Measurements from ENCODE around the gene ABHD12B.
A peak's percentile ranks its signal among the peaks of the same experiment; 100 is the strongest.

The ABHD12B gene

GRCh38 chr14:50839048-50839447, 32.8 kb upstream of the ABHD12B start:
- TF ChIP-seq CTCF (IDR thresholded peaks at IDR 0.05; ENCODE audit: poor library complexity, severe bottlenecking): no peak
- Histone ChIP-seq H3K36me3 (ENCODE audit: low read depth) (no peaks in the 10 kb centered on the region), H3K9me3 (ENCODE audit: severe bottlenecking) (no peaks in the 10 kb centered on the region), H3K27me3 (ENCODE audit: insufficient read depth, poor library complexity, severe bottlenecking) (no peaks in the 10 kb centered on the region), H3K4me1 (ENCODE audit: insufficient read depth, poor library complexity, severe bottlenecking) (no peaks in the 10 kb centered on the region), H3K27ac (ENCODE audit: poor library complexity, severe bottlenecking) (no peak overlapping the region), H3K4me3 (ENCODE audit: severe bottlenecking) (no peak overlapping the region)
- ATAC-seq (ENCODE audit: low read depth) (peak; percentile 21; the same call in 1 of the 3 replicates), DNase-seq (ENCODE audit: low spot score) (no peak)

GRCh38 chr14:50839691-50840090, 32.2 kb upstream of the ABHD12B start:
- Histone ChIP-seq H3K4me1 (ENCODE audit: insufficient read depth, poor library complexity, severe bottlenecking) (no peaks in the 10 kb centered on the region), H3K27me3 (ENCODE audit: insufficient read depth, poor library complexity, severe bottlenecking) (no peaks in the 10 kb centered on the region), H3K36me3 (ENCODE audit: low read depth) (no peaks in the 10 kb centered on the region), H3K9me3 (ENCODE audit: severe bottlenecking) (no peaks in the 10 kb centered on the region), H3K27ac (ENCODE audit: poor library complexity, severe bottlenecking) (no peak overlapping the region), H3K4me3 (ENCODE audit: severe bottlenecking) (no peak overlapping the region)
- no peak for TF ChIP-seq CTCF (IDR thresholded peaks at IDR 0.05; ENCODE audit: poor library complexity, severe bottlenecking)
- DNase-seq (ENCODE audit: low spot score) (no peak), ATAC-seq (ENCODE audit: low read depth) (no peak)

GRCh38 chr14:50844391-50844790, 27.5 kb upstream of the ABHD12B start:
- no peak for TF ChIP-seq CTCF (IDR thresholded peaks at IDR 0.05; ENCODE audit: poor library complexity, severe bottlenecking)
- DNase-seq (ENCODE audit: low spot score): no peak

GRCh38 chr14:50845166-50845565, 26.7 kb upstream of the ABHD12B start:
- Histone ChIP-seq H3K9me3 (ENCODE audit: severe bottlenecking) (no peaks in the 10 kb centered on the region), H3K4me1 (ENCODE audit: insufficient read depth, poor library complexity, severe bottlenecking) (no peaks in the 10 kb centered on the region), H3K27me3 (ENCODE audit: insufficient read depth, poor library complexity, severe bottlenecking) (no peaks in the 10 kb centered on the region), H3K27ac (ENCODE audit: poor library complexity, severe bottlenecking) (no peak overlapping the region), H3K4me3 (ENCODE audit: severe bottlenecking) (no peak overlapping the region), H3K36me3 (ENCODE audit: low read depth) (no peaks in the 10 kb centered on the region)
- no peak for ATAC-seq (ENCODE audit: low read depth)
- DNase-seq (ENCODE audit: low spot score): no peak
- no peak for TF ChIP-seq CTCF (IDR thresholded peaks at IDR 0.05; ENCODE audit: poor library complexity, severe bottlenecking)

More at GRCh38 chr14:50844391-50844790, 27.5 kb upstream of the ABHD12B start:
- H3K4me3 ChIP-seq (ENCODE audit: severe bottlenecking): no peak overlapping the region
- H3K27me3 ChIP-seq (ENCODE audit: insufficient read depth, poor library complexity, severe bottlenecking): no peaks in the 10 kb centered on the region
- H3K4me1 ChIP-seq (ENCODE audit: insufficient read depth, poor library complexity, severe bottlenecking): no peaks in the 10 kb centered on the region
- no peak overlapping the region for H3K27ac ChIP-seq (ENCODE audit: poor library complexity, severe bottlenecking)
- H3K9me3 ChIP-seq (ENCODE audit: severe bottlenecking): no peaks in the 10 kb centered on the region
- H3K36me3 ChIP-seq (ENCODE audit: low read depth): no peaks in the 10 kb centered on the region
- no peak for ATAC-seq (ENCODE audit: low read depth)

GRCh38 chr14:50846226-50846880, 25.5 kb upstream of the ABHD12B start:
- no peak for DNase-seq (ENCODE audit: low spot score)
- peak; percentile 90 for ATAC-seq (ENCODE audit: low read depth)
- H3K27ac ChIP-seq (ENCODE audit: poor library complexity, severe bottlenecking): no peak overlapping the region
- H3K9me3 ChIP-seq (ENCODE audit: severe bottlenecking): no peaks in the 10 kb centered on the region
- H3K4me3 ChIP-seq (ENCODE audit: severe bottlenecking): no peak overlapping the region
- H3K27me3 ChIP-seq (ENCODE audit: insufficient read depth, poor library complexity, severe bottlenecking): peaks cover 3% of the 10 kb centered on the region
- no peak for TF ChIP-seq CTCF (IDR thresholded peaks at IDR 0.05; ENCODE audit: poor library complexity, severe bottlenecking)
- no peaks in the 10 kb centered on the region for H3K36me3 ChIP-seq (ENCODE audit: low read depth)
- H3K4me1 ChIP-seq (ENCODE audit: insufficient read depth, poor library complexity, severe bottlenecking): no peaks in the 10 kb centered on the region

Measured in RWPE2 (cell line).